Colonic mucosa (tissue), 4 donors: ENCODE results near the gene SYT15. TPM values are rescaled to one million over a fixed set of nuclear protein-coding genes. Genes with fewer than 3 reads are reported as not detected.

ENCODE experiments used
- DNase-seq: peaks from one replicate; pipeline ENCODE4 v3.0.0-alpha.2; 2020
- H3K27ac ChIP-seq: fragments of 200-600 bp; one replicate; pipeline ENCODE4 v1.8.0; 2021
- H3K27me3 ChIP-seq: fragments of 200-600 bp; one replicate; pipeline ENCODE4 v1.8.0; 2021
- H3K36me3 ChIP-seq: fragments of 200-600 bp; one replicate; pipeline ENCODE4 v1.8.0; 2021
- H3K4me1 ChIP-seq: fragments of 200-600 bp; one replicate; pipeline ENCODE4 v1.8.0; 2021; ENCODE audit warnings: mild to moderate bottlenecking
- H3K4me3 ChIP-seq: fragments of 200-600 bp; one replicate; pipeline ENCODE4 v1.8.0; 2021
- H3K9ac ChIP-seq, 2 donors: one replicate each; pipeline ENCODE4 v1.7.0; 2013; ENCODE audit warnings: control low read depth in 2 of 2, low read depth in 2 of 2, low read length in 2 of 2
- H3K9me3 ChIP-seq: fragments of 200-600 bp; one replicate; pipeline ENCODE4 v1.8.0; 2021
- intact Hi-C: fragments of 100-400 bp; cut with DNase I; formaldehyde crosslinking; loops from one replicate; pipeline ENCODE4 v1.14.1; 2022
- total RNA-seq, 2 donors: library from RNA; stranded (reverse); fragmentation: NEBNext Ultra II Directional in 1 of 2; extraction: Animal tissue kit (Norgen Biotek cat#: 25700) in 1 of 2; gene quantifications; one replicate each; pipeline ENCODE4 v1.2.1, GENCODE V29; 2021
- TF ChIP-seq, protein P1 (sequence below): fragments of 200-600 bp; IDR thresholded peaks from one replicate; pipeline ENCODE4 v1.8.0; 2022; ENCODE audit warnings: antibody characterized with exemption, mild to moderate bottlenecking
- donor health status: healthy.
- donor health status: DM: no; HTN: no; CAD: no.
- donor health status: DM: no; HTN: no; CAD: no.

SYT15 gene
- total RNA-seq, 2 donors from 2014 or later = 0.62 to 1.2 TPM

DNA sequence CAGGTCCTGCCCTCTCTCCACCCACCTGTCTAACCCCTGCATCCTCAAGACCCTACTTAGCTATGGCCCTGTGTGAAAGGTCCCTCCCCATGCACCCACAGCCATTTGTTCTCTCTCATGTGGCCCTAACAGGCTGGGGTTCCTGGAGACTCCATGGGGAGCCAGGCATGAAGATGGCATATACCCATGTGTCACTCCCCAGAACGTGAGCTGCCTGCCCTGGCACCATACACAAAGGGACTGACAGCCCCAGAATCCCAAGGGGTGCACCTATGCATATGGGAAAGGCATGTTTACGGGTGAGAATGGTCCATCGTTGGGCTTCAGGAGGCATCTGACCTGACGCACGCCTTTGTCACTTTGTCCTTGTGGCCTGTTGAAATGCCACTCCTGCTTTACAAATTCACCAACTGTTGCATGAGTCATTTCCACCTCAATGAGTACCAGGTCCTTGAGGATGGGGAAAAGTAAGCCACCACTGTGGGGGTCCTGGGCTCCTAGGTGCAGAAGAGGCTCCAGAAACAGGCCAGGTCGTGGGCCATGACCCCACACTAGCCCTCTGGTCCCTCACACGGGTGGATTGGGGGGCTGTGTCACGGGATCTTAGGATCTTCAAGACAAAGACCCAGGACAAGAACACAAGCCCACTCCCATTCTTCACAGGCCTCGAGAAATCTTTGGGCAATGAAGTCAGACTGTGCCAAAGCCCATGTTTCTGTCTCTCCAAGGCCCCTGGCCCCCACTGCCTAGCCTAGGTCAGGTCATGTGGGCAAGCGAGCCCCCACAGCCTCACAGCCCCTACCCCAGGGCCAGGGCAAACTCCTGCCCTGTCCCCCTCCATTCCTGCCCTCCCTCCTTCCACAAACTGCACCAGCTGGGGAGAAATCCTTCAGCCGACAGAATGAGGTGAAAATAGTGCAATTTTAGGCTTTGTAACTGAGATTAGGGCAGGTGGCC is 31.1 kb upstream of the SYT15 start:
- intact Hi-C loops = no loop called here
- peak; percentile 21 for DNase-seq
- H3K27ac ChIP-seq = no peak overlapping the region
- H3K36me3 ChIP-seq = no peaks in the 10 kb centered on the region
- TF ChIP-seq, protein P1, sequence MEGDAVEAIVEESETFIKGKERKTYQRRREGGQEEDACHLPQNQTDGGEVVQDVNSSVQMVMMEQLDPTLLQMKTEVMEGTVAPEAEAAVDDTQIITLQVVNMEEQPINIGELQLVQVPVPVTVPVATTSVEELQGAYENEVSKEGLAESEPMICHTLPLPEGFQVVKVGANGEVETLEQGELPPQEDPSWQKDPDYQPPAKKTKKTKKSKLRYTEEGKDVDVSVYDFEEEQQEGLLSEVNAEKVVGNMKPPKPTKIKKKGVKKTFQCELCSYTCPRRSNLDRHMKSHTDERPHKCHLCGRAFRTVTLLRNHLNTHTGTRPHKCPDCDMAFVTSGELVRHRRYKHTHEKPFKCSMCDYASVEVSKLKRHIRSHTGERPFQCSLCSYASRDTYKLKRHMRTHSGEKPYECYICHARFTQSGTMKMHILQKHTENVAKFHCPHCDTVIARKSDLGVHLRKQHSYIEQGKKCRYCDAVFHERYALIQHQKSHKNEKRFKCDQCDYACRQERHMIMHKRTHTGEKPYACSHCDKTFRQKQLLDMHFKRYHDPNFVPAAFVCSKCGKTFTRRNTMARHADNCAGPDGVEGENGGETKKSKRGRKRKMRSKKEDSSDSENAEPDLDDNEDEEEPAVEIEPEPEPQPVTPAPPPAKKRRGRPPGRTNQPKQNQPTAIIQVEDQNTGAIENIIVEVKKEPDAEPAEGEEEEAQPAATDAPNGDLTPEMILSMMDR = no peak
- H3K9ac ChIP-seq = no peak overlapping the region
- no peaks in the 10 kb centered on the region for H3K9me3 ChIP-seq
- H3K27me3 ChIP-seq = no peaks in the 10 kb centered on the region
- peaks cover 11% of the 10 kb centered on the region for H3K4me1 ChIP-seq
- no peak overlapping the region for H3K4me3 ChIP-seq

DNA sequence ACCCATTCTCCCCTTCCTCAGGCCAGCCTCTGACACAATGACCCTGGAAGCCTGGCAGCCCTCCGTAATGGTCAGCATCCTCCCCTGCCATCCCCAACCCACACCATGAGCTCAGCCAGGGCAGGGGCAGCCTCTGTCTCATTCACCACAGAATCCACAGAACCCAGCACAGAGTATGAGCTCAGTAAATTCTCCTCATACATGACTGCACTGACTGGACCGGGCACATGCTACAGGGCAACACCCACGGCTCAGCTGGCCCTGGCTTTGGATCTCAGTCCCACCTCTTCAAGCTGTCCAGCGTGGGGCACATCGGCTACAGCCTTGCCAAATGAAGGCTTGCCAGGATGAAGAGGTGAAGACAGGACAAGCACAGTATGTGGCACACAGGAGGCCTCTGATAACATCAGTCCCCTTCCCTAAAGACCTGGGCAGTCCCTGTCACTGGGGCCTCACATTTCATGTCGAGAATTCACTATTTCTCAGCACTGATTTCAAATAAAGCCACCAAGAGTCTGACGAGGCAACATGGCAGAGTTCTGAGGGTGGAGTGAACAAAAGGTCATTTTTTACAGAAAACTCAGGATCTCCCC is 30.3 kb upstream of the SYT15 start:
- no peaks in the 10 kb centered on the region for H3K9me3 ChIP-seq
- H3K27ac ChIP-seq = no peak overlapping the region
- no peaks in the 10 kb centered on the region for H3K27me3 ChIP-seq
- TF ChIP-seq, protein P1 = no peak
- H3K4me3 ChIP-seq = no peak overlapping the region
- no peaks in the 10 kb centered on the region for H3K36me3 ChIP-seq
- H3K4me1 ChIP-seq = peaks cover 17% of the 10 kb centered on the region
- peak; percentile 19 for DNase-seq
- intact Hi-C loops = no loop called here
- H3K9ac ChIP-seq = no peak overlapping the region

GRCh38 chr10:46549171-46550075 is 29.5 kb upstream of the SYT15 start:
- Histone ChIP-seq H3K9me3 (no peaks in the 10 kb centered on the region), H3K4me3 (no peak overlapping the region), H3K27me3 (no peaks in the 10 kb centered on the region), H3K27ac (no peak overlapping the region), H3K4me1 (peaks cover 17% of the 10 kb centered on the region), H3K9ac (no peak overlapping the region), H3K36me3 (no peaks in the 10 kb centered on the region)
- TF ChIP-seq, protein P1 = no peak
- intact Hi-C loops = no loop called here
- DNase-seq = no peak

- no peaks in the 10 kb centered on the region for H3K36me3 ChIP-seq
- TF ChIP-seq, protein P1 = no peak
- no peak for DNase-seq
- intact Hi-C loops = no loop called here
- H3K9me3 ChIP-seq = no peaks in the 10 kb centered on the region
- peaks cover 13% of the 10 kb centered on the region for H3K4me1 ChIP-seq
- no peak overlapping the region for H3K27ac ChIP-seq
- no peak overlapping the region for H3K4me3 ChIP-seq
- H3K9ac ChIP-seq = no peak overlapping the region
- H3K27me3 ChIP-seq = no peaks in the 10 kb centered on the region
Measured at GRCh38 chr10:46550076-46550790, 28.7 kb upstream of the SYT15 start.
